ENCODE measurements around the gene TEDDM1.

The TEDDM1 gene

GRCh38 chr1:182383934-182384333, 16.5 kb downstream of the TEDDM1 start:
- Histone ChIP-seq H3K18ac (ENCODE audit: low read length) (no peak overlapping the region), H4K91ac (ENCODE audit: low read depth, low read length) (no peak overlapping the region), H2BK120ac (ENCODE audit: insufficient read depth, low read length, poor library complexity) (no peak overlapping the region)

GRCh38 chr1:182383037-182383661, 17.3 kb downstream of the TEDDM1 start:
- H2AFZ ChIP-seq (ENCODE audit: insufficient read depth, low read length, poor library complexity), result no peak overlapping the region
- no peak overlapping the region for H3K23ac ChIP-seq (ENCODE audit: low read length)
- H3K4ac ChIP-seq (ENCODE audit: low read depth, low read length), result no peak overlapping the region
- H4K91ac ChIP-seq (ENCODE audit: low read depth, low read length), result no peak overlapping the region
- H3K14ac ChIP-seq (ENCODE audit: low read length), result no peak overlapping the region
- no peaks in the 10 kb centered on the region for H3K9me3 ChIP-seq (ENCODE audit: insufficient read depth, low read depth, low read length)
- DNase-seq, result no peak
- no peaks in the 10 kb centered on the region for H3K4me1 ChIP-seq (ENCODE audit: control insufficient read depth in 1 of 2, insufficient read depth in 2 of 2, low read length in 2 of 2)
- no peak overlapping the region for H4K12ac ChIP-seq (ENCODE audit: low read depth, low read length)
- WGBS (ENCODE audit: extremely low coverage, insufficient coverage, insufficient read length), result no CpG with 5 or more reads among the region's 4 CpGs
- H3K9ac ChIP-seq (ENCODE audit: low read length), result no peak overlapping the region
- H3K4me3 ChIP-seq (ENCODE audit: low read depth, low read length), result no peak overlapping the region
- H4K8ac ChIP-seq (ENCODE audit: low read depth, low read length), result no peak overlapping the region
- H2BK12ac ChIP-seq (ENCODE audit: low read length), result no peak overlapping the region
- H3K18ac ChIP-seq (ENCODE audit: low read length), result no peak overlapping the region
- no peak overlapping the region for H2AK5ac ChIP-seq (ENCODE audit: low read length)
- no peak overlapping the region for H3K27ac ChIP-seq (ENCODE audit: low read depth, low read length)
- H3K79me2 ChIP-seq (ENCODE audit: control insufficient read depth, insufficient read depth, low read length, poor library complexity), result no peaks in the 10 kb centered on the region
- H3K27me3 ChIP-seq (ENCODE audit: insufficient read depth, low read length), result no peaks in the 10 kb centered on the region
- H3K79me1 ChIP-seq (ENCODE audit: low read length), result no peaks in the 10 kb centered on the region
- no peak overlapping the region for H2BK5ac ChIP-seq (ENCODE audit: low read depth, low read length, poor library complexity)
- H2BK120ac ChIP-seq (ENCODE audit: insufficient read depth, low read length, poor library complexity), result no peak overlapping the region
- H3K36me3 ChIP-seq (ENCODE audit: control insufficient read depth in 1 of 2, insufficient read depth in 2 of 2, low read length in 2 of 2), result peaks cover 25 to 44% of the 10 kb centered on the region in 2 experiments
- H3K4me2 ChIP-seq (ENCODE audit: low read length), result no peak overlapping the region

More at GRCh38 chr1:182383934-182384333, 16.5 kb downstream of the TEDDM1 start:
- Histone ChIP-seq H4K12ac (ENCODE audit: low read depth, low read length) (no peak overlapping the region), H3K4me3 (ENCODE audit: low read depth, low read length) (no peak overlapping the region), H2BK12ac (ENCODE audit: low read length) (no peak overlapping the region), H2AK5ac (ENCODE audit: low read length) (no peak overlapping the region), H3K79me2 (ENCODE audit: control insufficient read depth, insufficient read depth, low read length, poor library complexity) (no peaks in the 10 kb centered on the region), H3K9me3 (ENCODE audit: insufficient read depth, low read depth, low read length) (no peaks in the 10 kb centered on the region), H3K4ac (ENCODE audit: low read depth, low read length) (no peak overlapping the region), H2BK5ac (ENCODE audit: low read depth, low read length, poor library complexity) (no peak overlapping the region), H3K14ac (ENCODE audit: low read length) (no peak overlapping the region), H4K8ac (ENCODE audit: low read depth, low read length) (no peak overlapping the region), H3K23ac (ENCODE audit: low read length) (no peak overlapping the region), H3K27me3 (ENCODE audit: insufficient read depth, low read length) (no peaks in the 10 kb centered on the region), H3K4me2 (ENCODE audit: low read length) (no peak overlapping the region), H3K27ac (ENCODE audit: low read depth, low read length) (no peak overlapping the region), H3K36me3 (ENCODE audit: control insufficient read depth in 1 of 2, insufficient read depth in 2 of 2, low read length in 2 of 2) (peaks cover 29 to 49% of the 10 kb centered on the region in 2 experiments), H3K4me1 (ENCODE audit: control insufficient read depth in 1 of 2, insufficient read depth in 2 of 2, low read length in 2 of 2) (no peaks in the 10 kb centered on the region), H3K9ac (ENCODE audit: low read length) (no peak overlapping the region), H3K79me1 (ENCODE audit: low read length) (no peaks in the 10 kb centered on the region), H2AFZ (ENCODE audit: insufficient read depth, low read length, poor library complexity) (no peak overlapping the region)
- no peak for DNase-seq
- no CpG with 5 or more reads among the region's 7 CpGs for WGBS (ENCODE audit: extremely low coverage, insufficient coverage, insufficient read length)

DNA sequence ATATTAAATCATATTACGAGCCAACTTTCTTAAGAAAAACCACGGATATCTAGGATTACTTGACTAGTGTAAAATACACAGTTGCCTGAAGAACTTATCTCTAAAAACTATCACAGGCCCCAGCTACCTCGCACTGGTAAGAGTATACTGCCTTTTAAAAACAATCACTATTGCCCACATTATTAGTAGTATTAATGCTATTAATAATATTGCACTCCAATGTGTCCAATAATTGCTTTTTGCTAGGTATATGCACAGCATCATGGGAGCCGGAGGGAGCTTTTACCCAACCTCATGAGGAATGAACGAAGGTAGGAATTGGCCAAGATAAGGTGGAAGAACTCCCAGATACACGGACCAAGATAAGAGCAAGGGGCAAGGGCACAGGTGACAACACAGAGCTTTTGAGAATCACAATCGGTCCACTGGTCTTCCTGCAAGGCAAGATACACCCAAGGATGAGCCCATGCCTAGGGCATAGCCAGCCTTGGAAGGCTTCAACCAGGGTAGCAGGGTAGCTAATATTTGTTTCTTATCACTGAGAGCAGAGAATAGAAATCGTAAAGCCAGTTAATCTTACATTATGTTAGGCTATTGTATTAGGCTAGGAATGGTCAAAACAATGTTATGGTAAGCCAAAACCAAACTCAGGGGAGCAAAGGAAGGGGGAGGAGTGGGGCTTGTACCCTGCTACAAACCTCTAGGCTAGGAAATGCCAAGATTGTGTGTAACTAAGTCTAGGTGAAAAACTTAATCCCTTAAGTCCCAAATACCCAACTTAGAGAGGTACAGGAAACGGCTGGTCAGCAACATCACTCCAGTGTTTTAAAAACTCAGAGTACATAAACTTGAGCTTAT, 18.3 kb downstream of the TEDDM1 start:
- WGBS (ENCODE audit: extremely low coverage, insufficient coverage, insufficient read length), result no CpG with 5 or more reads among the region's 9 CpGs
- no peak overlapping the region for H2AK5ac ChIP-seq (ENCODE audit: low read length)
- no peak overlapping the region for H2BK120ac ChIP-seq (ENCODE audit: insufficient read depth, low read length, poor library complexity)
- no peak overlapping the region for H3K14ac ChIP-seq (ENCODE audit: low read length)
- H3K23ac ChIP-seq (ENCODE audit: low read length), result no peak overlapping the region
- H3K9me3 ChIP-seq (ENCODE audit: insufficient read depth, low read depth, low read length), result no peaks in the 10 kb centered on the region
- H3K27me3 ChIP-seq (ENCODE audit: insufficient read depth, low read length), result no peaks in the 10 kb centered on the region
- H4K8ac ChIP-seq (ENCODE audit: low read depth, low read length), result no peak overlapping the region
- H3K4me2 ChIP-seq (ENCODE audit: low read length), result no peak overlapping the region
- H3K36me3 ChIP-seq (ENCODE audit: control insufficient read depth in 1 of 2, insufficient read depth in 2 of 2, low read length in 2 of 2), result peaks cover 23 to 39% of the 10 kb centered on the region in 2 experiments
- H3K9ac ChIP-seq (ENCODE audit: low read length), result no peak overlapping the region
- no peak overlapping the region for H2BK12ac ChIP-seq (ENCODE audit: low read length)
- H3K27ac ChIP-seq (ENCODE audit: low read depth, low read length), result no peak overlapping the region
- no peak overlapping the region for H2AFZ ChIP-seq (ENCODE audit: insufficient read depth, low read length, poor library complexity)
- no peak overlapping the region for H4K12ac ChIP-seq (ENCODE audit: low read depth, low read length)
- H3K4me1 ChIP-seq (ENCODE audit: control insufficient read depth in 1 of 2, insufficient read depth in 2 of 2, low read length in 2 of 2), result no peaks in the 10 kb centered on the region
- H3K79me1 ChIP-seq (ENCODE audit: low read length), result no peaks in the 10 kb centered on the region
- no peak overlapping the region for H2BK5ac ChIP-seq (ENCODE audit: low read depth, low read length, poor library complexity)
- no peak overlapping the region for H3K4me3 ChIP-seq (ENCODE audit: low read depth, low read length)
- no peak for DNase-seq
- no peak overlapping the region for H3K18ac ChIP-seq (ENCODE audit: low read length)
- H3K79me2 ChIP-seq (ENCODE audit: control insufficient read depth, insufficient read depth, low read length, poor library complexity), result no peaks in the 10 kb centered on the region
- no peak overlapping the region for H3K4ac ChIP-seq (ENCODE audit: low read depth, low read length)
- no peak overlapping the region for H4K91ac ChIP-seq (ENCODE audit: low read depth, low read length)

DNA sequence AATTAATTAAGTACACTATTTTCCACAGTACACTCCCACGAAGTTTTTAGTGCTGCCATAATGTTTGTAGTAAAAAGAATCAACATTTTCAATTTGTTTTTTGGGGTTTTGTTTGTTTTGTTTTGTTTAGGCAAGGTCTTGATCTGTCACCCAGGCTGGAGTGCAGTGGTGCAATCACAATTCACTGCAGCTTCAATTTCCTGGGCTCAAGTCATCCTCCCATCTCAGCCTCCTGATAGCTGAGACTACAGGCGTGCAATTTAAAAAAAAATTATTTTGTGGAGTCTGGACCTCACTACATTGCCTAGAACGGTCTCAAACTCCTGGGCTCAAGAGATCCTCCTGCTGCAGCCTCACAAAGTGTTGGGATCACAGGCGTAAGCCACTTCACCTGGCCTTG, 20.3 kb downstream of the TEDDM1 start:
- H3K23ac ChIP-seq (ENCODE audit: low read length), result no peak overlapping the region
- H3K9ac ChIP-seq (ENCODE audit: low read length), result no peak overlapping the region
- H3K27ac ChIP-seq (ENCODE audit: low read depth, low read length), result no peak overlapping the region
- H3K4me2 ChIP-seq (ENCODE audit: low read length), result no peak overlapping the region
- peaks cover 13 to 19% of the 10 kb centered on the region in 2 experiments for H3K36me3 ChIP-seq (ENCODE audit: control insufficient read depth in 1 of 2, insufficient read depth in 2 of 2, low read length in 2 of 2)
- DNase-seq, result no peak
- H2AFZ ChIP-seq (ENCODE audit: insufficient read depth, low read length, poor library complexity), result no peak overlapping the region
- H3K18ac ChIP-seq (ENCODE audit: low read length), result no peak overlapping the region
- no peak overlapping the region for H3K14ac ChIP-seq (ENCODE audit: low read length)
- H4K91ac ChIP-seq (ENCODE audit: low read depth, low read length), result no peak overlapping the region
- no peaks in the 10 kb centered on the region for H3K9me3 ChIP-seq (ENCODE audit: insufficient read depth, low read depth, low read length)
- H2AK5ac ChIP-seq (ENCODE audit: low read length), result no peak overlapping the region
- H3K4ac ChIP-seq (ENCODE audit: low read depth, low read length), result no peak overlapping the region
- H3K79me1 ChIP-seq (ENCODE audit: low read length), result no peaks in the 10 kb centered on the region
- no peaks in the 10 kb centered on the region for H3K4me1 ChIP-seq (ENCODE audit: control insufficient read depth in 1 of 2, insufficient read depth in 2 of 2, low read length in 2 of 2)
- no peak overlapping the region for H4K12ac ChIP-seq (ENCODE audit: low read depth, low read length)
- no peak overlapping the region for H2BK120ac ChIP-seq (ENCODE audit: insufficient read depth, low read length, poor library complexity)
- no peak overlapping the region for H2BK12ac ChIP-seq (ENCODE audit: low read length)
- H4K8ac ChIP-seq (ENCODE audit: low read depth, low read length), result no peak overlapping the region
- H3K4me3 ChIP-seq (ENCODE audit: low read depth, low read length), result no peak overlapping the region
- no peaks in the 10 kb centered on the region for H3K79me2 ChIP-seq (ENCODE audit: control insufficient read depth, insufficient read depth, low read length, poor library complexity)
- no peak overlapping the region for H2BK5ac ChIP-seq (ENCODE audit: low read depth, low read length, poor library complexity)
- no CpG with 5 or more reads among the region's 4 CpGs for WGBS (ENCODE audit: extremely low coverage, insufficient coverage, insufficient read length)
- no peaks in the 10 kb centered on the region for H3K27me3 ChIP-seq (ENCODE audit: insufficient read depth, low read length)
